Neuronal stem cell (in vitro differentiated cells): ENCODE data around the gene ELMO1.
A peak's percentile ranks its signal among the peaks of the same experiment; 100 is the strongest.

Source experiments
- DNase-seq: peaks from one replicate; pipeline ENCODE4 v3.0.0-alpha.2; 2013; ENCODE audit warnings: low spot score
- H2AFZ ChIP-seq: one replicate; pipeline ENCODE4 v1.6.1; 2013; ENCODE audit warnings: mild to moderate bottlenecking, low read length, inconsistent platforms
- H2AK5ac ChIP-seq: 2 replicates; pipeline ENCODE4 v1.6.1; 2013; ENCODE audit warnings: low read depth, mild to moderate bottlenecking, inconsistent platforms, low read length, moderate library complexity, mixed read lengths
- H2BK120ac ChIP-seq: 2 replicates; pipeline ENCODE4 v1.6.1; 2013; ENCODE audit warnings: low read depth, mild to moderate bottlenecking, inconsistent platforms, low read length, moderate library complexity, mixed read lengths
- H2BK12ac ChIP-seq: one replicate; pipeline ENCODE4 v1.6.1; 2013; ENCODE audit warnings: low read length, inconsistent platforms
- H2BK15ac ChIP-seq: 2 replicates; pipeline ENCODE4 v1.6.1; 2013; ENCODE audit warnings: mild to moderate bottlenecking, low read length, inconsistent platforms, mixed read lengths
- H2BK5ac ChIP-seq: one replicate; pipeline ENCODE4 v1.6.1; 2013; ENCODE audit warnings: inconsistent platforms, mild to moderate bottlenecking, low read length, moderate library complexity
- H3K14ac ChIP-seq: one replicate; pipeline ENCODE4 v1.6.1; 2013; ENCODE audit warnings: low read length, inconsistent platforms
- H3K18ac ChIP-seq: 2 replicates; pipeline ENCODE4 v1.6.1; 2013; ENCODE audit warnings: low read length, inconsistent platforms
- H3K23ac ChIP-seq: 2 replicates; pipeline ENCODE4 v1.6.1; 2013; ENCODE audit warnings: low read depth, mild to moderate bottlenecking, mixed read lengths, low read length, inconsistent platforms; ENCODE audit not compliant: poor library complexity
- H3K27ac ChIP-seq: replicated peaks from 3 replicates; pipeline ENCODE4 v1.5.1; 2013; ENCODE audit warnings: low read length, inconsistent platforms
- H3K27me3 ChIP-seq, 3 experiments: 2 replicates each; pipeline ENCODE4 v1.6.1; 2013; ENCODE audit warnings: low read length in 3 of 3, mild to moderate bottlenecking in 2 of 3, inconsistent platforms in 1 of 3, low read depth in 1 of 3, mixed read lengths in 1 of 3, moderate library complexity in 1 of 3; ENCODE audit not compliant: control insufficient read depth in 3 of 3, insufficient read depth in 3 of 3
- H3K36me3 ChIP-seq, 2 donors: replicated peaks in 1 of 2; 2 replicates each; pipeline ENCODE4 v1.6.1; 2013; ENCODE audit warnings: low read length in 2 of 2; ENCODE audit not compliant: control insufficient read depth in 2 of 2, insufficient read depth in 2 of 2
- H3K4ac ChIP-seq: 2 replicates; pipeline ENCODE4 v1.6.1; 2013; ENCODE audit warnings: inconsistent platforms, mild to moderate bottlenecking, low read length, moderate library complexity
- H3K4me1 ChIP-seq, 2 donors: 1 replicate in 1 of 2; 2 replicates in 1 of 2; pipeline ENCODE4 v1.6.1; 2013; ENCODE audit warnings: low read length in 2 of 2, low read depth in 1 of 2; ENCODE audit not compliant: control insufficient read depth in 2 of 2, insufficient read depth in 1 of 2
- H3K4me2 ChIP-seq: one replicate; pipeline ENCODE4 v1.6.1; 2013; ENCODE audit warnings: mild to moderate bottlenecking, low read length, inconsistent platforms; ENCODE audit not compliant: insufficient read depth, poor library complexity, severe bottlenecking
- H3K4me3 ChIP-seq, 2 donors: 2 replicates each; pipeline ENCODE4 v1.5.1; 2013; ENCODE audit warnings: low read length in 2 of 2, mild to moderate bottlenecking in 2 of 2, inconsistent platforms in 1 of 2, moderate library complexity in 1 of 2
- H3K79me1 ChIP-seq: one replicate; pipeline ENCODE4 v1.6.1; 2013; ENCODE audit warnings: low read depth, mild to moderate bottlenecking, inconsistent platforms, low read length, moderate library complexity
- H3K9ac ChIP-seq: one replicate; pipeline ENCODE4 v1.6.1; 2013; ENCODE audit warnings: mild to moderate bottlenecking, low read depth, low read length, inconsistent platforms; ENCODE audit not compliant: poor library complexity
- H3K9me3 ChIP-seq, 2 donors: replicated peaks in 1 of 2; 2 replicates each; pipeline versions ENCODE3 to v1.6.1; 2013; ENCODE audit warnings: low read length in 2 of 2, mild to moderate bottlenecking in 2 of 2, inconsistent platforms in 1 of 2, low read depth in 1 of 2, mixed read lengths in 1 of 2, moderate library complexity in 1 of 2; ENCODE audit not compliant: control insufficient read depth in 2 of 2, insufficient read depth in 1 of 2
- H4K8ac ChIP-seq: one replicate; pipeline ENCODE4 v1.6.1; 2013; ENCODE audit warnings: low read depth, mild to moderate bottlenecking, inconsistent platforms, low read length, moderate library complexity
- H4K91ac ChIP-seq: one replicate; pipeline ENCODE4 v1.6.1; 2013; ENCODE audit warnings: low read length, low read depth, mild to moderate bottlenecking, inconsistent platforms; ENCODE audit not compliant: poor library complexity
- WGBS, 2 donors: extraction: QIAGEN DNeasy Blood & Tissue Kit; methylation state at CpG; one replicate each; pipeline ENCODE4 v1.1.7; 2013; ENCODE audit warnings: missing lambda C conversion rate in 2 of 2, mixed read lengths in 1 of 2; ENCODE audit not compliant: insufficient read length in 2 of 2, insufficient replicate concordance in 1 of 2; ENCODE audit errors: extremely low coverage in 2 of 2; 5-methylcytosine and 5-hydroxymethylcytosine counted together

Gene ELMO1

DNA sequence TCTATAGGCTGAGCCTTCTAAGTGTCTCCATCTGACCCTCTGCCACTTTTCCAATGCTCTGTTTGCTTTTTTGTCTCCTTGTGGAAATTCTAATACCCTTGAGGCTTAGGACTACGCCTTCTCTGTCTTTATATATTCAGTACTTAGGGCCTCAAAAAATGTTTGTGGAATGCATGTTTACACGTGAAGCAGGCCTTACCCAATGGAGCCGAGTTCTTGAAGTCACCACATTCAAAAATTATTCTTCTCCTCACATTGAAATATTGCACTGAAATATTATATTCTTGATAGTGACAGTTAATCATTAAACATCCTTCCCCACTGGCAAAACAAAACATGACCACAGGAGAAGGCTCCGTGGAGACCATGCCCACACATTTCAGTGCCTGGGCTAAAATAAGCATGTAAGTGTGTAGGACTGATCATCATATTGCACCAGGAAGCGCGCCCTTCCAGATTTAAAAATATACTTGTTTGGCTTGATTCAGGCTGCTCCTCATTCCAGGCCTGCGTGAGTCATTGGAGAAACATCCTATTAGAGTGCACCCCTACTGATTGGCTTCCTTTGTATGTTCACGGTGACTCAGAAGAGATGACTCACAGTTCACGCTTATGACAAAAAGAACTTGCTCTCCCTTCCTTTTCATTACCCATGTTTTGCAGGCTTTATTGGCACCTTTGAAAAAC is 416.9 kb downstream of the ELMO1 start:
- no peak overlapping the region for H3K4me3 ChIP-seq
- DNase-seq: peak; percentile 79
- no peak overlapping the region for H2BK120ac ChIP-seq
- no peak overlapping the region for H3K4me2 ChIP-seq
- H3K9ac ChIP-seq: no peak overlapping the region
- no peak overlapping the region for H4K91ac ChIP-seq
- no peak overlapping the region for H4K8ac ChIP-seq
- H3K27me3 ChIP-seq: no peaks in the 10 kb centered on the region
- peak overlapping the region; percentile 57 for H2AFZ ChIP-seq
- H3K23ac ChIP-seq: no peak overlapping the region
- peaks cover 14 to 29% of the 10 kb centered on the region in 2 donors for H3K4me1 ChIP-seq
- WGBS, 2 donors: no CpG with 5 or more reads among the region's 9 CpGs
- H2AK5ac ChIP-seq: no peak overlapping the region
- H3K14ac ChIP-seq: no peak overlapping the region
- H2BK15ac ChIP-seq: no peak overlapping the region
- no peak overlapping the region for H2BK5ac ChIP-seq
- H3K4ac ChIP-seq: no peak overlapping the region
- H3K9me3 ChIP-seq: peaks cover 0 to 7% of the 10 kb centered on the region in 2 donors
- no peak overlapping the region for H2BK12ac ChIP-seq
- no peaks in the 10 kb centered on the region for H3K36me3 ChIP-seq
- H3K79me1 ChIP-seq: no peaks in the 10 kb centered on the region
- H3K18ac ChIP-seq: no peak overlapping the region
- H3K27ac ChIP-seq: peak overlapping the region; percentile 91

DNA sequence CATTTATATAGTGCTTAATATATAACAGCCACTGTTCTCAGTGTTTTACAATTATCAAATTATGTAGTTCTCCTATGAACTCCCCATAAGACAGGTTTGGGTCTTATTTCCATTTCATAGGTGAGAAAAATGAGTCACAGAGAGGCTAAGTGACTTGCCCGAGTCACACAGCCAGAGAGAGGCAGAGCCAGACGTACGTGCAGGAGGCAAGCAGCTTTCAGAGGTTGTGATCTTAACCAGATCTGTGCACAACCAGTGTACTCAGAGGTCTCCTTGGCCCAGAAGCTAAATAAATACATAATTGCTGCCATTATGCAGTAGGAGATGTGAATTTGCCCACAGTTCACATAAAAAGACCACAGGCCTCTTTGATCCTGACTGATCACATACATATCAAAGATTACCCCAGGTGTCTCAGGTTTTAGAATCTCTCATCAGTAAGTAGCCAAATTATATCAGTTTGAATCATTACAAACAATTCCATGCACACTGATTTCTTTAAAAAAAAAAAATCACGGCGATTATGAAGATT is 419.7 kb downstream of the ELMO1 start:
- H2BK5ac ChIP-seq: no peak overlapping the region
- H3K9ac ChIP-seq: no peak overlapping the region

DNA sequence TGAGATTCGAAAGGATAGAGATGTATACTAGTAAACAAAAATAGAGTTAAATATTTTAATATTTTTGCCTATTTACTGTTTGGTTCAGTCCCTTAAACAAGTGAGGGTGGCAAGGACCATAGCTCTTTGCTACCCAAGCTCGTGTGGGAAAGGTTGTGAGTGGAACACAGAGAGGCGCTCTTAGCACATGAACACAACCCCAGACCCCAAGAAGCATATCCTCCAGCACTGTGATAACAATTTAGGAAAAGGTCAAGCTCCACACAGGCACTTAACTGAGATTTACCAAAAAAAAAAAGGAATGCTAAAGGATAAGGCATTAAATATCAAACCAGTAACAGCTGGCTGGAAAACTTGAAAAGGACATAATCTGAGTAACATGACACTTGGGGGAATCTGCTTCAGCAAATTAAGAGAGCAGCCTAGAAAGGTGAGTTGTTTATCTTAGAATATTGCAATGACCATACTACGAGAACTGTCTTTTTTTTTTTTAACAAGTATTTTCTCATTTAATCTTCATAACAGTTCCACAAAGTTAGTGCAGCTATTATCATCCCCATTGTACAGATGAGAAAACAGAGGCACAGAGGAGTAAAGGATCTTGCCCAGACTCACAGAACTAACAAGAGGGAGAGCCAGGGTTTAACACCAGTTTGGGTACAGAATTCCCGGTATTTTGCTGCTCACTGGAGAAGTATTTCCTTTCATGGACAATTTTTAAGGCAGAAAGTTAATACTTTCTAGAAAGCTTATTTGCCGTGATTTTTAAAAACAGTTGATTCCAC is 420.9 kb downstream of the ELMO1 start:
- Histone ChIP-seq H2BK15ac (no peak overlapping the region), H3K27ac (no peak overlapping the region), H3K27me3 (no peaks in the 10 kb centered on the region), H4K91ac (no peak overlapping the region), H3K4me2 (no peak overlapping the region), H2AK5ac (no peak overlapping the region), H3K4me1 (peaks cover 10 to 16% of the 10 kb centered on the region in 2 donors), H3K18ac (no peak overlapping the region), H3K9me3 (peaks cover 0 to 3% of the 10 kb centered on the region in 2 donors), H3K14ac (no peak overlapping the region), H3K79me1 (no peaks in the 10 kb centered on the region), H3K4me3 (no peak overlapping the region), H2BK12ac (no peak overlapping the region), H3K23ac (no peak overlapping the region), H3K9ac (no peak overlapping the region), H4K8ac (no peak overlapping the region), H2BK5ac (no peak overlapping the region), H3K36me3 (no peaks in the 10 kb centered on the region), H2AFZ (no peak overlapping the region), H3K4ac (no peak overlapping the region), H2BK120ac (no peak overlapping the region)
- WGBS, 2 donors: no CpG with 5 or more reads among the region's 6 CpGs
- no peak for DNase-seq

More for the DNA sequence above, 419.7 kb downstream of the ELMO1 start:
- no peak overlapping the region for H3K14ac ChIP-seq
- peaks cover 14 to 27% of the 10 kb centered on the region in 2 donors for H3K4me1 ChIP-seq
- H4K91ac ChIP-seq: no peak overlapping the region
- no peak overlapping the region for H3K27ac ChIP-seq
- no peak overlapping the region for H3K4me2 ChIP-seq
- no peak overlapping the region for H4K8ac ChIP-seq
- H3K4ac ChIP-seq: peak overlapping the region; percentile 30
- H2AK5ac ChIP-seq: no peak overlapping the region
- no peaks in the 10 kb centered on the region for H3K36me3 ChIP-seq
- H3K79me1 ChIP-seq: no peaks in the 10 kb centered on the region
- H2BK12ac ChIP-seq: no peak overlapping the region
- no peak overlapping the region for H2AFZ ChIP-seq
- H3K9me3 ChIP-seq: peaks cover 0 to 3% of the 10 kb centered on the region in 2 donors
- WGBS, 2 donors: no CpG with 5 or more reads among the region's 5 CpGs
- no peak overlapping the region for H3K4me3 ChIP-seq
- no peak overlapping the region for H2BK120ac ChIP-seq
- no peaks in the 10 kb centered on the region for H3K27me3 ChIP-seq
- H2BK15ac ChIP-seq: no peak overlapping the region
- no peak overlapping the region for H3K23ac ChIP-seq
- H3K18ac ChIP-seq: peak overlapping the region; percentile 29
- DNase-seq: no peak

DNA sequence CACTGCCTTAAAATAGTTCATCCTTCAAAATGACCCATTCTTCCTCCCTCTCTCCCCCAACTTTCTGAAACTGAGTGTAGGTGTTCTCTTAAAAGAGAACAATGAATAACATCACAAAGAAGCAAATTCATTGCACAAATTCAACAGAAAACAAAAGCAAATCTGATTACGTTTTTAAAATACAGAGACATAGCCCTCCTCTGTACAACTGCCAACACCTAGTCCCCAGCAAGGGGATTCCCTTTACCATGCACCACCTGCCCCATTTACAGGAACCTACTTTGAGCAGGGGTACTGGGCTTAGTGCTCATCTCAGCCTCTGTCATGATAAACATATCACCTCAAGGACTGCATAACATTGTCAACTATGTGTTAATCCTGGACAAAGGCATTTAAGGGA is 421.6 kb downstream of the ELMO1 start:
- no peak overlapping the region for H2AFZ ChIP-seq
- H3K27me3 ChIP-seq: no peaks in the 10 kb centered on the region
- no peaks in the 10 kb centered on the region for H3K36me3 ChIP-seq
- no peak overlapping the region for H3K18ac ChIP-seq
- no peak overlapping the region for H3K27ac ChIP-seq
- no peak overlapping the region for H3K9ac ChIP-seq
- no CpG with 5 or more reads among the region's 1 CpG for WGBS, 2 donors
- H3K4me2 ChIP-seq: no peak overlapping the region
- H2BK120ac ChIP-seq: no peak overlapping the region
- no peak for DNase-seq
- H2AK5ac ChIP-seq: no peak overlapping the region
- H2BK12ac ChIP-seq: no peak overlapping the region
- no peak overlapping the region for H3K4ac ChIP-seq
- no peak overlapping the region for H2BK5ac ChIP-seq
- H3K4me1 ChIP-seq: peaks cover 5 to 9% of the 10 kb centered on the region in 2 donors
- H2BK15ac ChIP-seq: peak overlapping the region; percentile 34
- H3K79me1 ChIP-seq: no peaks in the 10 kb centered on the region
- H3K23ac ChIP-seq: no peak overlapping the region
- H4K8ac ChIP-seq: no peak overlapping the region
- H3K14ac ChIP-seq: no peak overlapping the region
- peaks cover 0 to 3% of the 10 kb centered on the region in 2 donors for H3K9me3 ChIP-seq
- H4K91ac ChIP-seq: no peak overlapping the region
- H3K4me3 ChIP-seq: no peak overlapping the region
